ENCODE results near the gene LHX4. TPM values are rescaled to one million over a fixed set of nuclear protein-coding genes. Genes with fewer than 3 reads are reported as not detected.

The LHX4 gene
- polyA plus RNA-seq (2013, experiment 1 of 4) = 0.06 TPM
- 0.27 TPM for polyA plus RNA-seq (2013, experiment 2 of 4)
- 0.05 TPM for polyA plus RNA-seq (2013, experiment 3 of 4)
- polyA plus RNA-seq (2013, experiment 4 of 4) = not detected

- H3K4me1 ChIP-seq (ENCODE audit: control insufficient read depth, insufficient read depth, low read length) = peaks cover 40% of the 10 kb centered on the region
- WGBS, 2 experiments = 0% methylated on average over 105 of the region's 105 CpGs
- H3K4me3 ChIP-seq (ENCODE audit: insufficient read depth, low read depth, low read length) = peak within 1 kb of the TSS; percentile 50
- no peak within 1 kb of the TSS for H3K27ac ChIP-seq (ENCODE audit: insufficient read depth, low read depth, low read length, poor library complexity, severe bottlenecking)
- peaks cover 98% of the 10 kb centered on the region for H3K27me3 ChIP-seq (ENCODE audit: control insufficient read depth, insufficient read depth, low read length, poor library complexity, severe bottlenecking)
- no peaks in the 10 kb centered on the region for H3K9me3 ChIP-seq (ENCODE audit: control insufficient read depth, low read length)
- no peaks in the 10 kb centered on the region for H3K36me3 ChIP-seq (ENCODE audit: control insufficient read depth, insufficient read depth, low read length)
These were observed at the start of gene LHX4 for GRCh38 chr1:180229483-180230415. LHX4 (plus strand) TSS chr1:180230264; CDS start chr1:180230530, 266 bp downstream.

DNA sequence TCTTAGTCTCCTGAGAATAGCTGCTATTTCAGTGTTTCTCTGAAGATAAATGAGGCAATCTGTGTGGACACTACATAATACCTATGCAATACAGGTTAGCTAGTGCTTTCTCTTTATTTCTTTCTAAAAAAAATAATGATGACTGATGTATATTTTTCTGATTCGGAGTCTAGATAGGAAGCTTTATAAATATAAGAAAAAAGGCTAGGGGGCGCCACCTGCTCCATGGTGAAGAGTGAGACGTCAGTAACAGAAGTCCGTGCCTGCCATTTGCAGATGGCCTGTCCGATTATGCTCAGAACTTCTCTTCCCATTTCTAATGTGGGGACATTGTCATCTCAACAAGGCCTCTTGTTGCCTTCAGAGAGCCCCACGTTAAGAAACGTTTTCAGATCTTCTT, 49.0 kb upstream of the LHX4 start:
- Histone ChIP-seq H3K27ac (ENCODE audit: insufficient read depth, low read depth, low read length, poor library complexity, severe bottlenecking) (no peak overlapping the region), H3K4me1 (ENCODE audit: control insufficient read depth, insufficient read depth, low read length) (no peaks in the 10 kb centered on the region), H3K36me3 (ENCODE audit: control insufficient read depth, insufficient read depth, low read length) (no peaks in the 10 kb centered on the region), H3K4me3 (ENCODE audit: insufficient read depth, low read depth, low read length) (no peak overlapping the region), H3K9me3 (ENCODE audit: control insufficient read depth, low read length) (no peaks in the 10 kb centered on the region), H3K27me3 (ENCODE audit: control insufficient read depth, insufficient read depth, low read length, poor library complexity, severe bottlenecking) (no peaks in the 10 kb centered on the region)
- 79 to 80% methylated on average over 7 of the region's 7 CpGs for WGBS, 2 experiments

- Histone ChIP-seq H3K36me3 (ENCODE audit: control insufficient read depth, insufficient read depth, low read length) (no peaks in the 10 kb centered on the region), H3K27ac (ENCODE audit: insufficient read depth, low read depth, low read length, poor library complexity, severe bottlenecking) (no peak overlapping the region), H3K27me3 (ENCODE audit: control insufficient read depth, insufficient read depth, low read length, poor library complexity, severe bottlenecking) (no peaks in the 10 kb centered on the region), H3K4me1 (ENCODE audit: control insufficient read depth, insufficient read depth, low read length) (no peaks in the 10 kb centered on the region), H3K9me3 (ENCODE audit: control insufficient read depth, low read length) (no peaks in the 10 kb centered on the region), H3K4me3 (ENCODE audit: insufficient read depth, low read depth, low read length) (no peak overlapping the region)
- WGBS, 2 experiments = 91% methylated on average over 23 of the region's 23 CpGs
These were observed 47.9 kb upstream of the LHX4 start for GRCh38 chr1:180181996-180182642.

DNA sequence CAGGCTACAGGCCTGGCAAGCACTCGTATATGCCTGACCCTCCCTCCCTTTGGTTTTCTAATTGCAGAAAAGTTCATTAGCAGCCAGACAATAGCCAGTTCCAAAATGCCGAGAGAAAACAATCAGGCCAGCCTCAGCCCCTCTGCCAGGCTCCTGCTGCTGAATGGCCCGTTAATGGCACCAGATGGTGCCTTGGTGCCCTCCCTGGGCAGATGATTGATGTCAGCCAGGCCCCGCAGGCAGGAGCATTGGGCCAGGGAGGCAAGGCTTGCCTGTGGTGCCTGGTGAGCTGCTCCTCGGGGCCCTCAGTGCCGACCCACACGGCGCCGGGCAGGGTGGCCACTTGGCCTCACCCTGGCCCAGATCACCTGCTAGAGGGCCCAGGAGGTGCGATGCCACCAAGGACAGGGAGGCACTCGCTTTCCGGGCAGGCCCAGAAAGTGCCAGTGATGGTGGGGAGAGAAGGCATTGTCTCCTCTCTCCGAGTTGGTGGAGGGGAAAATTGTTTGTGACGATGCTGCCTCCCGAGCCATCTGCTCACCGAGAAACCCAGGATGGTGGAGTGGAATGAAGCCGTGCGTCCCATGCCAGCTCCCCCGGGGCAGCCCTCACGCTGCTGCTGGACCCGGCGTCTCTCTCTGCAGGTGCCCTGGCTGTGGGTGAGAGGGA, 47.3 kb upstream of the LHX4 start:
- no peaks in the 10 kb centered on the region for H3K9me3 ChIP-seq (ENCODE audit: control insufficient read depth, low read length)
- H3K27ac ChIP-seq (ENCODE audit: insufficient read depth, low read depth, low read length, poor library complexity, severe bottlenecking) = no peak overlapping the region
- no peak overlapping the region for H3K4me3 ChIP-seq (ENCODE audit: insufficient read depth, low read depth, low read length)
- no peaks in the 10 kb centered on the region for H3K27me3 ChIP-seq (ENCODE audit: control insufficient read depth, insufficient read depth, low read length, poor library complexity, severe bottlenecking)
- H3K4me1 ChIP-seq (ENCODE audit: control insufficient read depth, insufficient read depth, low read length) = no peaks in the 10 kb centered on the region
- no peaks in the 10 kb centered on the region for H3K36me3 ChIP-seq (ENCODE audit: control insufficient read depth, insufficient read depth, low read length)
- WGBS, 2 experiments = 88 to 89% methylated on average over 21 to 22 of the region's 22 CpGs

DNA sequence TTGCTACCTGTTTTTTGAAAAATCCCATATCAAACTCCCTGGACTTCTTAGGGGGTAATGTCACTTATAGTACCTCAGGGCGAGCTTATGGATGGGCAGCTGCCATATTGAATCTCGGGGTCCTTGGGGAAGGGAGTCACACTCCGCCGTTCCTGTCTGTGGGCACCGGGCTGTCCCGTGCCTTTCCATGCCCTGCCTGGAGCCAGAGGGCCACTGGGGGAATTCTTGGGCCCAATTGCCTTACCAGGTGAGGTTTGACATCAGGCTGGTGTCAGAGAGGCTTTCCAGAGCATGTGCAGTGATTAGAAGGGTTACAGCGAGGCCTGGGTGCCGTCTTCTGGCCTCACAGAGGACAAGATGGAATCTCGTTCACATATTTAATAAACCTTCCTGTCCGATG, 46.6 kb upstream of the LHX4 start:
- Histone ChIP-seq H3K27ac (ENCODE audit: insufficient read depth, low read depth, low read length, poor library complexity, severe bottlenecking) (no peak overlapping the region), H3K9me3 (ENCODE audit: control insufficient read depth, low read length) (no peaks in the 10 kb centered on the region), H3K4me3 (ENCODE audit: insufficient read depth, low read depth, low read length) (no peak overlapping the region), H3K27me3 (ENCODE audit: control insufficient read depth, insufficient read depth, low read length, poor library complexity, severe bottlenecking) (no peaks in the 10 kb centered on the region), H3K36me3 (ENCODE audit: control insufficient read depth, insufficient read depth, low read length) (no peaks in the 10 kb centered on the region), H3K4me1 (ENCODE audit: control insufficient read depth, insufficient read depth, low read length) (no peaks in the 10 kb centered on the region)
- 94 to 96% methylated on average over 10 of the region's 10 CpGs for WGBS, 2 experiments

DNA sequence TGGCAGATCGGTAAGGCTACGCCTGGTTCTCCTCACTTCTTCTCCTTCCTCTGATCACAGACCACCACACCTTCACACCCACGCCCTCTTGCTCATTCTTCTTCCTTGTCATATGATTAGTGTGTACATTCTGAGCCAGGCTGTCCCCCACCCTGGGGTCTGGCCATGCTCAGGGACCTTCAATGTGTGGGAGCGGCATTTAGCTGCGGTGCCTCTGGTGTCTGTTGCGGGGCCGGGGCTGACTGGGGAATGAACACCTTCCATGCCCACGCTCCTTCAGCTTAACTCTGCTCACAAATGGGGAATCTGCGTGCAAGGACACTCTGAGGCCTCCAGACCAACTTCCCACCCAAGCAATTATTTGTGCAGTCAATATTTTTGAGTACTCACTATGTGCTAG, 46.0 kb upstream of the LHX4 start:
- Histone ChIP-seq H3K4me3 (ENCODE audit: insufficient read depth, low read depth, low read length) (no peak overlapping the region), H3K27me3 (ENCODE audit: control insufficient read depth, insufficient read depth, low read length, poor library complexity, severe bottlenecking) (no peaks in the 10 kb centered on the region), H3K4me1 (ENCODE audit: control insufficient read depth, insufficient read depth, low read length) (no peaks in the 10 kb centered on the region), H3K27ac (ENCODE audit: insufficient read depth, low read depth, low read length, poor library complexity, severe bottlenecking) (no peak overlapping the region), H3K36me3 (ENCODE audit: control insufficient read depth, insufficient read depth, low read length) (no peaks in the 10 kb centered on the region), H3K9me3 (ENCODE audit: control insufficient read depth, low read length) (no peaks in the 10 kb centered on the region)
- WGBS, 2 experiments = 95 to 97% methylated on average over 9 of the region's 9 CpGs

DNA sequence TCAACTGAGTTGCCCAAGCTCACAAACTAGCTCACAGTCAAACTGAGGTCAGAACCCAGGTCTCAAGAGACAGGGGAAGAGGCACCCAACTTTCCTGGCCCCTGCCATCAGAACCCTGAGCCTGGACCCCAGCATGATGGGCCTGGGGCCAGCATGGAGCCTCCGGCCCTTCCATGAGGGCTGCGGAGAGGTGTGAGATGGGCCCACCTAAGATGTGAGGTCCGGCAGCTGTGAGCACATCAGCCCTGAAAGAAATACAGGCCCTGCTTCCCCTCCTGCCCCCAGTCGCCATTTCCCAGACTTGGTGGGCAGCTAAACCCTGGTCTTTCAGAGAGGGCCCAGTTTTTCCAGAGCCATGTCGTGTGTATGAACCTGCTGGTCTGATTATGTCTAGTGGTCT, 44.8 kb upstream of the LHX4 start:
- Histone ChIP-seq H3K9me3 (ENCODE audit: control insufficient read depth, low read length) (no peaks in the 10 kb centered on the region), H3K27ac (ENCODE audit: insufficient read depth, low read depth, low read length, poor library complexity, severe bottlenecking) (no peak overlapping the region), H3K4me1 (ENCODE audit: control insufficient read depth, insufficient read depth, low read length) (no peaks in the 10 kb centered on the region), H3K27me3 (ENCODE audit: control insufficient read depth, insufficient read depth, low read length, poor library complexity, severe bottlenecking) (no peaks in the 10 kb centered on the region), H3K4me3 (ENCODE audit: insufficient read depth, low read depth, low read length) (no peak overlapping the region), H3K36me3 (ENCODE audit: control insufficient read depth, insufficient read depth, low read length) (no peaks in the 10 kb centered on the region)
- 92 to 94% methylated on average over 5 of the region's 5 CpGs for WGBS, 2 experiments

DNA sequence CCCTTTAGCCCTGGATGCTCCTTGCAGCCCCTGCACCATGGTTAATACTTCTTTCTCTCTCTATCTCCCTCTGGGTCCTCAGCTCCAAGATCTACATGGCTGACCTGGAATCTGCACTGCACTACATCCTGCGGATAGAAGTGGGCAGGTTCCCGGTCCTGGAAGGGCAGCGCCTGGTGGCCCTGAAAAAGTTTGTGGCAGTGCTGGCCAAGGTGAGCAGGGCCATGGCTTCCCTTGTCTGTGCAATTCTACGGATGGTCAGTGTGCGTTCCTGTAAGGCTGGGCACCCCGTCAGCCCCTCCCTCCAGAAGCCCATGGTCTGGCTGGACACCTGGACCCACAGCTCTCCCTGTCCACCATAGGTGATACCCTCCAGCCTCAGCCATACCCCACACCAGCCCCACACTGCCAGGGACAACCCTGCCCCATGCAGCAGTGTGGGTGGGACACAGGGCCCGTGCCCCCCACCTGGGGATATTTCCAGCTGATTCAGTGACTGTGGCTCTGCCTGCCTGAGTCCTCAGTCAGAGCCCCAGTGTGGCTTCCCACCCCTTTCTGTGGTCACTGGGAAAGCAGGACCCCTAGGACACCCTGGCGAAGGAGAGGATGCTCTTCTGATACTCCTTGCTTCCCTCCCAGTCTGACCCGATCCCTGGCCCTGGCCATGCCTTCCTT, 44.0 kb upstream of the LHX4 start:
- 92 to 93% methylated on average over 9 of the region's 9 CpGs for WGBS, 2 experiments
- Histone ChIP-seq H3K4me1 (ENCODE audit: control insufficient read depth, insufficient read depth, low read length) (no peaks in the 10 kb centered on the region), H3K27me3 (ENCODE audit: control insufficient read depth, insufficient read depth, low read length, poor library complexity, severe bottlenecking) (no peaks in the 10 kb centered on the region)

GRCh38 chr1:180186831-180187230, 43.2 kb upstream of the LHX4 start:
- no peaks in the 10 kb centered on the region for H3K36me3 ChIP-seq (ENCODE audit: control insufficient read depth, insufficient read depth, low read length)
- H3K9me3 ChIP-seq (ENCODE audit: control insufficient read depth, low read length) = no peaks in the 10 kb centered on the region
- H3K4me3 ChIP-seq (ENCODE audit: insufficient read depth, low read depth, low read length) = no peak overlapping the region
- WGBS, 2 experiments = 81 to 82% methylated on average over 8 of the region's 8 CpGs
- H3K27ac ChIP-seq (ENCODE audit: insufficient read depth, low read depth, low read length, poor library complexity, severe bottlenecking) = no peak overlapping the region
- H3K27me3 ChIP-seq (ENCODE audit: control insufficient read depth, insufficient read depth, low read length, poor library complexity, severe bottlenecking) = no peaks in the 10 kb centered on the region
- no peaks in the 10 kb centered on the region for H3K4me1 ChIP-seq (ENCODE audit: control insufficient read depth, insufficient read depth, low read length)

More for the DNA sequence above, 44.0 kb upstream of the LHX4 start:
- no peaks in the 10 kb centered on the region for H3K36me3 ChIP-seq (ENCODE audit: control insufficient read depth, insufficient read depth, low read length)
- H3K27ac ChIP-seq (ENCODE audit: insufficient read depth, low read depth, low read length, poor library complexity, severe bottlenecking) = no peak overlapping the region
- no peak overlapping the region for H3K4me3 ChIP-seq (ENCODE audit: insufficient read depth, low read depth, low read length)
- no peaks in the 10 kb centered on the region for H3K9me3 ChIP-seq (ENCODE audit: control insufficient read depth, low read length)

Measured in ectodermal cell (in vitro differentiated cells).